Stimulated activated CD4-positive, alpha-beta T cell treated with anti-CD3 and anti-CD28 coated beads, Interleukin-12 subunit alpha, Interleukin-12 subunit beta, amount 100 ng/mL, for 24 hours (primary cell): ENCODE measurements around the gene ARHGDIB.

Experiments used
- DNase-seq, 2 experiments: peaks; one replicate each; pipeline ENCODE4 v3.0.0-alpha.2; 2020; ENCODE audit warnings: low read depth in 2 of 2

Gene ARHGDIB

GRCh38 chr12:14931791-14932560, 29.4 kb downstream of the ARHGDIB start:
- DNase-seq = no peak

GRCh38 chr12:14931359-14931758, 30.0 kb downstream of the ARHGDIB start:
- DNase-seq = no peak

- DNase-seq = no peak
Observed at GRCh38 chr12:14930299-14930698, 31.1 kb downstream of the ARHGDIB start.

- no peak for DNase-seq
Observed at GRCh38 chr12:14928931-14929330, 32.5 kb downstream of the ARHGDIB start.

- no peak for DNase-seq
Observed at GRCh38 chr12:14927267-14927666, 34.1 kb downstream of the ARHGDIB start.

- DNase-seq = no peak
Observed at GRCh38 chr12:14924541-14924940, 36.9 kb downstream of the ARHGDIB start.

- DNase-seq = no peak
Observed at GRCh38 chr12:14923944-14924343, 37.5 kb downstream of the ARHGDIB start.

- no peak for DNase-seq
Observed at GRCh38 chr12:14921218-14921617, 40.2 kb downstream of the ARHGDIB start.

- no peak for DNase-seq
Observed at GRCh38 chr12:14920475-14921126, 40.8 kb downstream of the ARHGDIB start.

GRCh38 chr12:14919455-14919854, 41.9 kb downstream of the ARHGDIB start:
- DNase-seq = no peak

GRCh38 chr12:14915736-14916135, 45.7 kb downstream of the ARHGDIB start:
- no peak for DNase-seq

GRCh38 chr12:14913381-14913781, 48.0 kb downstream of the ARHGDIB start:
- DNase-seq = no peak

- no peak for DNase-seq
Observed at GRCh38 chr12:14911131-14911530, 50.3 kb downstream of the ARHGDIB start.

GRCh38 chr12:14910090-14910915, 51.1 kb downstream of the ARHGDIB start:
- DNase-seq = peak; percentile 5 to 22

GRCh38 chr12:14907953-14908352, 53.4 kb downstream of the ARHGDIB start:
- DNase-seq = no peak

- DNase-seq = no peak
Observed at GRCh38 chr12:14906114-14906513, 55.3 kb downstream of the ARHGDIB start.

GRCh38 chr12:14905269-14906004, 56.0 kb downstream of the ARHGDIB start:
- no peak for DNase-seq

- no peak for DNase-seq
Observed at GRCh38 chr12:14904854-14905253, 56.5 kb downstream of the ARHGDIB start.

- no peak for DNase-seq
Observed at GRCh38 chr12:14903386-14904098, 57.9 kb downstream of the ARHGDIB start.

- DNase-seq = no peak
Observed at GRCh38 chr12:14902465-14902864, 58.9 kb downstream of the ARHGDIB start.

- DNase-seq = no peak
Observed at GRCh38 chr12:14901228-14901562, 60.2 kb downstream of the ARHGDIB start.
